DND-41 (cell line): ENCODE measurements around the gene MAIP1.

Experiments used
- CTCF ChIP-seq: IDR thresholded peaks from 2 replicates; pipeline ENCODE4 v1.5.1; 2012; ENCODE audit warnings: borderline replicate concordance, low read length, moderate library complexity, mild to moderate bottlenecking; ENCODE audit not compliant: poor library complexity, severe bottlenecking; ENCODE audit errors: extremely low read depth
- EZH2 ChIP-seq: IDR thresholded peaks from 3 replicates; pipeline ENCODE4 v1.6.1; 2012; ENCODE audit warnings: borderline replicate concordance, low read depth, mild to moderate bottlenecking, moderate library complexity, low read length, inconsistent platforms; ENCODE audit not compliant: severe bottlenecking

- TF ChIP-seq EZH2 (no peak), CTCF (no peak)
Measured at GRCh38 chr2:200012401-200012800, 57.0 kb downstream of the MAIP1 start.
